ENCODE results near the gene ZNF771. TPM values are rescaled to one million over a fixed set of nuclear protein-coding genes. Genes with fewer than 3 reads are reported as not detected.
A peak's percentile ranks its signal among the peaks of the same experiment; 100 is the strongest.

Gene ZNF771
- polyA plus RNA-seq, 1 of the 3 experiments (the other 2 are of a cell fraction), result 20.4 TPM

- Histone ChIP-seq H4K20me1 (ENCODE audit: insufficient read depth) (no peaks in the 10 kb centered on the region), H2AFZ (ENCODE audit: low read depth) (peak within 1 kb of the TSS; percentile 79), H3K9ac (peak within 1 kb of the TSS; percentile 94), H3K27ac (ENCODE audit: low read depth in 2 of 2, low read length in 1 of 2) (peak within 1 kb of the TSS; percentile 83 to 96), H3K27me3 (ENCODE audit: insufficient read depth) (no peaks in the 10 kb centered on the region), H3K4me1 (ENCODE audit: control insufficient read depth in 1 of 2, insufficient read depth in 2 of 2, low read depth in 1 of 2, low read length in 1 of 2) (peaks cover 10 to 18% of the 10 kb centered on the region in 2 experiments; a peak in 2 of 4 replicates), H3F3A (replicated peaks; ENCODE audit: insufficient read depth) (peaks cover 34% of the 10 kb centered on the region), H3K36me3 (replicated peaks in 1 of 2; ENCODE audit: control insufficient read depth in 1 of 2, insufficient read depth in 2 of 2, low read length in 1 of 2) (peaks cover 5 to 18% of the 10 kb centered on the region in 2 experiments), H3K4me3 (ENCODE audit: low read depth in 2 of 2, low read length in 1 of 2) (peak within 1 kb of the TSS; percentile 88 to 94), H3K4me2 (peak within 1 kb of the TSS; percentile 82), H3K9me3 (no peaks in the 10 kb centered on the region), H3K79me2 (ENCODE audit: insufficient read depth) (peaks cover 28% of the 10 kb centered on the region), H3K9me2 (no peaks in the 10 kb centered on the region)
- peak; percentile 94 for DNase-seq
- ChIA-PET CTCF (interaction anchor here (0.8 to 2.7 kb wide), 14 partner anchors 9 to 234 kb away, joined by 3 to 30 read pairs (median 4); partner anchors contain the start of genes DCTPP1, TBC1D10B and ZNF771), POLR2A (interaction anchor here (0.5 to 4.0 kb wide), 14 partner anchors 9 to 588 kb away, joined by 3 to 33 read pairs (median 6); partner anchors contain the start of genes CD2BP2, SEPTIN1 and ZNF771)
- WGBS (ENCODE audit: low lambda C conversion rate), result 2% methylated on average over 9 of the region's 103 CpGs
- TF ChIP-seq MXI1 (IDR thresholded peaks at IDR 0.05; ENCODE audit: low read depth, low read length) (peak; percentile 76), YY1 (IDR thresholded peaks at IDR 0.05; ENCODE audit: low read depth) (peak; percentile 15; the same call in 1 of the 2 replicates), FOXJ3 (CRISPR knock-in tag; IDR thresholded peaks at IDR 0.05) (no peak), CTCF (IDR thresholded peaks at IDR 0.05) (peak; percentile 22; the same call in 1 of the 2 replicates), EZH2phosphoT487 (IDR thresholded peaks at IDR 0.05; ENCODE audit: borderline replicate concordance, low read depth) (no peak), SMC3 (IDR thresholded peaks at IDR 0.05; ENCODE audit: low read depth, low read length) (peak; percentile 19; the same call in 1 of the 2 replicates), IRF3 (IDR thresholded peaks at IDR 0.05; ENCODE audit: low read depth, low read length) (no peak), PBX3 (IDR thresholded peaks at IDR 0.05) (no peak), NRF1 (IDR thresholded peaks at IDR 0.05; ENCODE audit: low read depth, low read length) (no peak), USF1 (IDR thresholded peaks at IDR 0.05; ENCODE audit: borderline replicate concordance, low read depth) (no peak), ELF1 (IDR thresholded peaks at IDR 0.05) (peak; percentile 83), ZBTB33 (IDR thresholded peaks at IDR 0.05; ENCODE audit: borderline replicate concordance, low read depth) (0 out of 2 replicates have a peak, but pooled peaks have one; percentile 7), MAX (IDR thresholded peaks at IDR 0.05; ENCODE audit: low read depth) (peak; percentile 77), NFIC (IDR thresholded peaks at IDR 0.05; ENCODE audit: borderline replicate concordance) (0 out of 2 replicates have a peak, but pooled peaks have one; percentile 6), POLR2AphosphoS5 (IDR thresholded peaks at IDR 0.05; ENCODE audit: low read depth, low read length) (peak; percentile 49), GABPA (IDR thresholded peaks at IDR 0.05; ENCODE audit: low read depth) (peak; percentile 84), RAD21 (IDR thresholded peaks at IDR 0.05; ENCODE audit: low read length) (no peak; the same call in 1 of the 2 replicates), MEF2A (IDR thresholded peaks at IDR 0.05; ENCODE audit: borderline replicate concordance, low read depth) (no peak), EP300 (IDR thresholded peaks at IDR 0.05; ENCODE audit: borderline replicate concordance in 1 of 2, low read depth in 1 of 2, low read length in 1 of 2) (peak; percentile 36 to 45; a peak in 1 of 4 replicates), GATA2 (CRISPR knock-in tag; IDR thresholded peaks at IDR 0.05) (no peak), FOXM1 (IDR thresholded peaks at IDR 0.05; ENCODE audit: low read depth) (0 out of 2 replicates have a peak, but pooled peaks have one; percentile 21), TAF1 (IDR thresholded peaks at IDR 0.05; ENCODE audit: borderline replicate concordance, low read depth, low read length) (peak; percentile 82; the same call in 1 of the 2 replicates), SIN3A (IDR thresholded peaks at IDR 0.05; ENCODE audit: borderline replicate concordance, low read depth, low read length) (peak; percentile 73; the same call in 1 of the 2 replicates), CHD2 (IDR thresholded peaks at IDR 0.05; ENCODE audit: low read length, partially characterized antibody) (peak; percentile 13)
Measured at GRCh38 chr16:30395155-30395991, 12.0 kb upstream of the ZNF771 start, which contains the start of gene ZNF48. Gene ZNF48, plus strand, starts transcription at chr16:30395420. Its CDS starts 375 bp downstream, at chr16:30395795.
